ENCODE data around the gene KRTAP10-1.
A peak's percentile ranks its signal among the peaks of the same experiment; 100 is the strongest.

The KRTAP10-1 gene

GRCh38 chr21:44539991-44540666 lies at the start of gene KRTAP10-1:
TSS of gene KRTAP10-1 (minus strand) at chr21:44540195. CDS start at chr21:44540150, 45 bp downstream.
- no peak for DNase-seq

- no peak for DNase-seq
These were observed 49.1 kb upstream of the KRTAP10-1 start for GRCh38 chr21:44589094-44589493.

- DNase-seq, result no peak
These were observed 45.9 kb upstream of the KRTAP10-1 start for GRCh38 chr21:44585892-44586291.

GRCh38 chr21:44583800-44584147 lies 43.8 kb upstream of the KRTAP10-1 start:
- no peak for DNase-seq

- DNase-seq, result peak; percentile 48
These were observed 43.2 kb upstream of the KRTAP10-1 start for GRCh38 chr21:44583089-44583799.

- no peak for DNase-seq
These were observed 42.1 kb upstream of the KRTAP10-1 start for GRCh38 chr21:44582055-44582454.

- no peak for DNase-seq
These were observed 41.2 kb upstream of the KRTAP10-1 start for GRCh38 chr21:44581158-44581557.

- peak; percentile 27 for DNase-seq
These were observed 40.3 kb upstream of the KRTAP10-1 start, which contains the start of gene KRTAP10-5 for GRCh38 chr21:44580231-44580821. TSS of gene KRTAP10-5 (minus strand) at chr21:44580604. CDS start at chr21:44580578, 26 bp downstream.

GRCh38 chr21:44579833-44580144 lies 39.8 kb upstream of the KRTAP10-1 start:
- DNase-seq, result peak; percentile 27

- DNase-seq, result peak; percentile 32
These were observed 39.2 kb upstream of the KRTAP10-1 start for GRCh38 chr21:44579056-44579832.

GRCh38 chr21:44578371-44579055 lies 38.5 kb upstream of the KRTAP10-1 start:
- DNase-seq, result peak; percentile 26

GRCh38 chr21:44576025-44576420 lies 36.0 kb upstream of the KRTAP10-1 start:
- DNase-seq, result no peak

GRCh38 chr21:44575307-44576024 lies 35.5 kb upstream of the KRTAP10-1 start:
- DNase-seq, result peak; percentile 25

- peak; percentile 31 for DNase-seq
These were observed 34.7 kb upstream of the KRTAP10-1 start for GRCh38 chr21:44574457-44575306.

- peak; percentile 21 for DNase-seq
These were observed 33.8 kb upstream of the KRTAP10-1 start, which contains the start of gene KRTAP10-4 for GRCh38 chr21:44573630-44574456. TSS of gene KRTAP10-4 (plus strand) at chr21:44573729. CDS start at chr21:44573759, 30 bp downstream.

- peak; percentile 15 for DNase-seq
These were observed 33.1 kb upstream of the KRTAP10-1 start for GRCh38 chr21:44572959-44573583.

- DNase-seq, result peak; percentile 21
These were observed 32.1 kb upstream of the KRTAP10-1 start for GRCh38 chr21:44571844-44572782.

GRCh38 chr21:44571296-44571695 lies 31.3 kb upstream of the KRTAP10-1 start:
- peak; percentile 13 for DNase-seq

All from right forelimb (tissue), 1 donor.